Activated naive CD4-positive, alpha-beta T cell treated with anti-CD3 and anti-CD28 coated beads, Interleukin-2, amount 10 ng/mL, durations not matched to agents 7 days and 5 days (primary cell): ENCODE results near the gene TMEM179.

Experiments used
- CTCF ChIA-PET: fragments of 350-600 bp; sonication (Branson Sonifier 250); formaldehyde crosslinking; loops from one replicate; lab custom pipeline; 2021; ENCODE audit warnings: antibody characterized with exemption; lab: Charles Lee
- DNase-seq: peaks from one replicate; pipeline ENCODE4 v3.0.0-alpha.2; 2020
- H3K27ac Mint-ChIP-seq: one replicate; pipeline ENCODE4 v1.8.0; 2021; ENCODE audit warnings: mild to moderate bottlenecking, moderate library complexity, mixed read lengths
- H3K27me3 Mint-ChIP-seq: one replicate; pipeline ENCODE4 v1.8.0; 2021; ENCODE audit warnings: mild to moderate bottlenecking, mixed read lengths
- H3K36me3 Mint-ChIP-seq: one replicate; pipeline ENCODE4 v1.8.0; 2021; ENCODE audit warnings: mixed read lengths
- H3K4me1 Mint-ChIP-seq: one replicate; pipeline ENCODE4 v1.8.0; 2021; ENCODE audit warnings: mixed read lengths
- H3K4me3 Mint-ChIP-seq: one replicate; pipeline ENCODE4 v1.8.0; 2021; ENCODE audit warnings: mild to moderate bottlenecking, moderate library complexity, mixed read lengths
- H3K9me3 Mint-ChIP-seq: one replicate; pipeline ENCODE4 v1.8.0; 2021; ENCODE audit warnings: mixed read lengths

The TMEM179 gene

DNA sequence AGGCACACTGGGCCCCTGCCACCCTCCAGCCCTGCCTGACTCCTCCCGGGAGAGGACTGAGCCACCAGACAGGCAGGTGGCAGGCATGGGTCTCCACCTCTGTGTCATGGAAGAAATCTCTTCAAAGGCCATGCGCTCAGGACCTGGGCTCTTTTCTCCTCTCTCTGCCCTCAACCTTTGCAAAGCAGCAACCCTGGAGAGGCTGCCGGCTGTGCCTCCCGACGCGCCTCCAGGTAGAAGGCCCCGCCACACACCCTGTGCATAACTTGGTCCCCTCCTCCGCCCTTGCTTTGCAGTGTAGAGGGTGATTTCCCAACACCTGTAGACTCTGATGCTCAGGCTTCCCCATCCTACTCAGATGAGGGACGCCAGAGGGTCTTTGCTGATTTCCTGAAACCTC lies 28.2 kb upstream of the TMEM179 start:
- Mint-ChIP-seq H3K4me1 (no peaks in the 10 kb centered on the region), H3K4me3 (no peak overlapping the region), H3K27ac (no peak overlapping the region), H3K27me3 (peaks cover 10% of the 10 kb centered on the region), H3K9me3 (peaks cover 5% of the 10 kb centered on the region), H3K36me3 (no peaks in the 10 kb centered on the region)
- CTCF ChIA-PET: interaction anchor here (1.1 kb wide), 1 partner anchor 555 kb away, joined by 3 read pairs; no protein-coding TSS in a partner anchor
- DNase-seq: no peak

DNA sequence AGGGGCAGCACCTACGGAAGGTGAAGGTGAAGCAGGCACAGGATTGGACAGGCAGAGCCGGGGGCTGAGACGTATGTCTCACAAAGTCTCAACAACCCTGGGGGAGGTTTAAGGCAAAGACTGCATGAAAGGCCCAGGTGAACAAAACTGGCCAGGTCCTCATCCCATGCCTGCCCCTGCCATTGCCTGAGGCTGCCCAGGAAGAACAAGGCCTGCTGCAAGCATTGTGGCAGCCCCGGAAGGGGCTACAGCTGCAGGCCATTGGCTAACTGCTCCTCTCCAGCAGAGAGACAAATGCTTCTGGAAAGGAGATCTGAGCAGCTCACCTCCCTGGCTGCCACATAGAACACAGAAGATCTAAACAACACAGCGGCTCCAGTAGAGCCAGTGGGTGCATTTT lies 20.4 kb upstream of the TMEM179 start:
- CTCF ChIA-PET: interaction anchor here (0.7 kb wide), 1 partner anchor 10 kb away, joined by 3 read pairs; no protein-coding TSS in a partner anchor
- Mint-ChIP-seq H3K4me1 (no peaks in the 10 kb centered on the region), H3K27ac (no peak overlapping the region), H3K36me3 (no peaks in the 10 kb centered on the region), H3K4me3 (no peak overlapping the region), H3K27me3 (peaks cover 29% of the 10 kb centered on the region), H3K9me3 (peaks cover 10% of the 10 kb centered on the region)
- DNase-seq: no peak

DNA sequence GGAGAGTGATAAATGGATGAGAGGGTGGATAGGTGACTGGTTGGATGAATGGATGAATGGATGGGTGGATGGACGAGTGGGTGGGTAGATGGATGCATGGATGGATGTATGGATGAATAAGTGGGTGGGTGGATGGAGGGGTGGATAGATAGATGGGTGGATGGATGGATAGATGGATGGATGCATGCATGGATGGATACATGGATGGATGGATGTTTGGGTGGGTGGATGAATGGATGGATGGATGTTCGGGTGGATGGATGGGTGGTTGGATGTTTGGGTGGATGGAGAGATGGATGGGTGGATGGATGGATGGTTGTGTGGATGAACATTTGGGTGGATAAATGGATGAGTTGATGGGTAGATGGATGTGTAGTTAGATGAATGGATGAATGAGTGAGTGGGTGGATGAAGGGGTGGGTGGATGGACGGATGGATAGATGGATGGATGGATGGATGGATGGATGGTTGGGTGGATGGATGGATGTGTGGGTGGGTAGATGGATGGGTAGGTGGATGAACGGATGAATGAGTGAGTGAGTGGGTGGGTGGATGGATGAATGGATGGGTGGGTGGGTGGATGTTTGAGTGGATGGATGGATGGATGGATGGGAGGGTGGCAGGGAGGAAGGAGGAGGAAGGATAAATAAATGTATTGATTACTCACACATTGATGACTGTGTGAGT lies 9.7 kb upstream of the TMEM179 start:
- Mint-ChIP-seq H3K9me3 (no peaks in the 10 kb centered on the region), H3K27ac (no peak overlapping the region), H3K4me3 (no peak overlapping the region), H3K4me1 (no peaks in the 10 kb centered on the region), H3K36me3 (no peaks in the 10 kb centered on the region), H3K27me3 (peaks cover 53% of the 10 kb centered on the region)
- CTCF ChIA-PET: interaction anchor here (0.5 kb wide), 1 partner anchor 11 kb away, joined by 3 read pairs; no protein-coding TSS in a partner anchor
- no peak for DNase-seq

DNA sequence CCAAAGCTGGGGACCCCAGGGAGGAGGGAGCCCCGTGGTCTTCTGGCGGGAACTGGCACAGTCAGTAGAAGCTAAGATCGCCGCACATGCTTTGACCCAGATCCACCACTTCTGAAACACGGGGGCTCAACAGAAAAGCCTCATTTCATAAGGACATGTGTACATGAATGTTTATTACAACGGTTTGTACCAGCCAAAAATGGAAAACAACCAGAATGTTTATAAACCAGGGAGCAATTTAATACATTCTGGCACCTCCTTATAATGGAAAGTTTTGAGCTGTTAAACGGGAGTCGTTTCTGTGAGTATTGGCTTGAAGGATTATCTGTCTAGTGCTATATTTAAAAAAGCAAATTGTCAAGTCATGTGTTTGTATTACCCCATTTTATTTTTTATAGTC lies 7.3 kb upstream of the TMEM179 start:
- no peak for DNase-seq
- H3K27me3 Mint-ChIP-seq: peaks cover 44% of the 10 kb centered on the region
- H3K27ac Mint-ChIP-seq: no peak overlapping the region
- H3K4me1 Mint-ChIP-seq: no peaks in the 10 kb centered on the region
- CTCF ChIA-PET: no interaction called here
- no peaks in the 10 kb centered on the region for H3K9me3 Mint-ChIP-seq
- no peak overlapping the region for H3K4me3 Mint-ChIP-seq
- no peaks in the 10 kb centered on the region for H3K36me3 Mint-ChIP-seq

DNA sequence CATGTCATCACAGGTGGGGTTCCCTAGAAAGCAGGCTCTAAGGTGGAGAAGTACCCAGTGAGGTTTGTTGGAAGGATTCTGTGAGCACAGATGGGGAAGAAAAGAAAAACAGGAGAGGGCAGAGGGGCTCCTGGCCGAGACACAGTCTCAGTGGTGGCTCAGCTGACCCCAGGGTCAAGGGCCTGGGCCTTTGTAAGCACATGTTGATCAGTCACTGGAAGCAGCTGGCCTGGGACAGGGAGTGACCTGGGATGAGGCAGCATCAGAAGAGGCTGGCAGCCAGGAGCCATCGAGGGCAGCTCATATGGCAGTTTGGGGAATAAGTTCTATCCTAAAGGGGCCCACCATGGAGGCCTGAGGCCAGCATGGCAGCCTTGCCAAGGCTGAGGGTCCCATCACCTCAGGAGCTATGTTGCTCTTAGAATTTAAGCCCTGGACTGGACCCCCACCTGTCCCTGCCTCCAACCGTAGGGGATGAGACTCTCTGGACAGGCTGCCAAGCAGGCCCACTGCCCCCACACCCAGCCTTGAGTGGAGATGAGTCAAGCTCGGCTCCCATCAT lies 6.3 kb upstream of the TMEM179 start:
- Mint-ChIP-seq H3K4me3 (no peak overlapping the region), H3K4me1 (no peaks in the 10 kb centered on the region), H3K27ac (no peak overlapping the region), H3K27me3 (peaks cover 51% of the 10 kb centered on the region), H3K36me3 (no peaks in the 10 kb centered on the region), H3K9me3 (no peaks in the 10 kb centered on the region)
- DNase-seq: no peak
- CTCF ChIA-PET: no interaction called here

DNA sequence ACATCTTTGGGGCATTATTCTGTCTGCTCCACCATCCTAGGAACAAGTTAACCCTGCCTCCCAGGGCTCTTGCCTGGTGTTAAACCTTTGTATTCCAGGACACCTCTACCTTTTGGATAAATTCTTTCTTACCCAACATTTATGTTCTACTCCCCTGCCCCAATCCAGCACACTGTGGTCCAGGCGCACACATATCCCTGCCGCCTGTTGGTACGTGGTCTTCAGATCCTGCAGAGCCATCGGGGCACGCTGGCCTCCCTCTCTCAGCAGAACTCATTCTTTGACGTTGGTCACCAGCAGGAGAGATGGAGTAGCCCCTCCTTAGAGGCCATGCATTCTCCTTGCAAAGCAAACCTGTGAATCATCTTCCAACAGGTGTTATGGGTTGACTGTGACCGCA lies 5.1 kb upstream of the TMEM179 start:
- peaks cover 62% of the 10 kb centered on the region for H3K27me3 Mint-ChIP-seq
- no peaks in the 10 kb centered on the region for H3K36me3 Mint-ChIP-seq
- H3K4me3 Mint-ChIP-seq: no peak overlapping the region
- H3K27ac Mint-ChIP-seq: no peak overlapping the region
- no peaks in the 10 kb centered on the region for H3K9me3 Mint-ChIP-seq
- CTCF ChIA-PET: no interaction called here
- no peak for DNase-seq
- H3K4me1 Mint-ChIP-seq: no peaks in the 10 kb centered on the region

DNA sequence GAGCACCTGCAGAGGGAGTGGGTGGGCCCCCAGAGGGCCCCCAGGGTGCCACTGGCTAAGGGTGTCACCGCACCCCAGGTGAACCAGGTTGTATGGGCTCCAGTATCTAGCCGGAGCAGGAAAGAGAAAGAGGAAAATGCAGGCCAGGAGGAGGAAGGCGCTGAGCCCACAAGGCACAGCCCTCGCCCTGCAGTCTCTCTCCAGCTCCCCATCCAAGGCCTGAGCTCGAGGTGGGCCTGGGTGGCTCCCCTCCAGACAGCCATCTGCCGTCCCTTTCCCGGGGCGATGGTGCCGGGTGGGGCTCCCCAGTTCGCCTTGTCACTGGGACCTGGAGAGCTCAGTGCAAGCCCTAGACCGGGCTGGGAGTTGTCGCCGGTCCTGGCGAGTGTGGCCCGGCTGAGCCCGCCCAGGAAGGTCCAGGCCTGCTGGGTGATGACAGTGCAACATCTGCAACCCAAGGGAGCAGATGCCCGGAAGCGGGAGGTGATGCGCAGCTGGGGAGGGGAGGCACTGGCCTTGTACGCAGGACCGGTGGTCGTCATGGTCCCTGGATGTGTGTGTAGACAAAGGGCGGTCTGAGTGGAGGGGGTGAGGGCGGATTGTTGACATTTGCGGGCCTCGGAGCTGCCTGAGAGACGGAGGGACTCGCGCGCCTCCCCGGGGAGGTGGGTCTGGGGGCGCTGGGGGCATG lies 716 bp downstream of the TMEM179 start:
- Mint-ChIP-seq H3K36me3 (no peaks in the 10 kb centered on the region), H3K27ac (no peak overlapping the region), H3K4me3 (no peak overlapping the region), H3K27me3 (peaks cover 63% of the 10 kb centered on the region), H3K4me1 (peaks cover 3% of the 10 kb centered on the region), H3K9me3 (no peaks in the 10 kb centered on the region)
- peak; percentile 14 for DNase-seq
- CTCF ChIA-PET: no interaction called here

DNA sequence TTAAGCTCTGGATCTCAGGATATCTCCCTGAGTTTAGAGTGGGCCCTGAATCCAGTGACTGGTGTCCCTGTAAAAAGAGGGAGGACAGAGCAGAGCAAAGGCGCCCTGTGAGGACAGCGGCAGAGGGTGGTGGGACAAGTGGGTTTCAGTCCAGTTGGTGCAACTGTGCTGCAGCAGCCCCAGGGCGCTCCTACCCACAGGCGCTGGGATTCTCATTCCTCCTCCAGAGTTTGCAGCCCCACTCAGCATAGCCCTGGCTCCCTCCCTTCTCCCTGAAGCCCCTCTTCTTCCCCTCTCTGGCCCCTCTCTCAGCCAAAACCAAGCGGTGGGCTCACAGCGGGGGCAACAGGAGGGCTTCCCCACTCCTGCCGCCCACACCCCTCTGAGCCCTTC lies 1.6 kb downstream of the TMEM179 start:
- H3K27ac Mint-ChIP-seq: no peak overlapping the region
- peaks cover 59% of the 10 kb centered on the region for H3K27me3 Mint-ChIP-seq
- CTCF ChIA-PET: no interaction called here
- H3K36me3 Mint-ChIP-seq: no peaks in the 10 kb centered on the region
- peaks cover 3% of the 10 kb centered on the region for H3K4me1 Mint-ChIP-seq
- no peak overlapping the region for H3K4me3 Mint-ChIP-seq
- no peak for DNase-seq
- H3K9me3 Mint-ChIP-seq: no peaks in the 10 kb centered on the region

DNA sequence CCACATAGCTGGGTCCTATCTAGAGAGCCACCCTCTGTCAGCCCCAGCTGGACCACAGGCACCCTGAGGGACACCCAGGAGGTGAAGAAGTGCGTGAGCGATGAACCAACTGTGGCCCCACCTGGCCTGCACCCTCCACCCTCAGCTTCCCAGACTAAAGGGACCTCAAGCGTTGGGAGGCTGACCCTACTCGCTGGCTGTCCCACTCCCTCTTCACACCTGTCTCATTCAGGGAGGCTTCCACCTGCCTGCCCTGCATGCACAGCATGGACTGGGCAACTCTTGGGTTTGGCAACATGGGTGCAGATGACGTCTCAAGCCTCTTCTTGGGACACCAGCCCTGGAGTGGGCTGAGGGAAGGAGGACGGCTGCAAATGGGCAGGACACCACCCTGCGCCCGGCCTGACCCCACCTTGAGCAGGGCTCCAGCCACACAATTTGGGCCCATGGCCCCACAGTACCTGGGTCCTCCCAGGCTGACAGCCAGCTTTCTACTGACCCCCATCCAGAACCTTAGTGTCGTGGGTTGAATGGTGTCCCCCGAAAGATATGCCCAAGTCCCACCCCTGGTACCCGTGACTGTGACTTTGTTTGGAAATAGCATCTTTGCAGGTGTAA lies 2.1 kb downstream of the TMEM179 start:
- CTCF ChIA-PET: no interaction called here
- H3K27ac Mint-ChIP-seq: no peak overlapping the region
- no peaks in the 10 kb centered on the region for H3K9me3 Mint-ChIP-seq
- no peaks in the 10 kb centered on the region for H3K36me3 Mint-ChIP-seq
- H3K27me3 Mint-ChIP-seq: peaks cover 59% of the 10 kb centered on the region
- peaks cover 3% of the 10 kb centered on the region for H3K4me1 Mint-ChIP-seq
- no peak overlapping the region for H3K4me3 Mint-ChIP-seq
- no peak for DNase-seq

DNA sequence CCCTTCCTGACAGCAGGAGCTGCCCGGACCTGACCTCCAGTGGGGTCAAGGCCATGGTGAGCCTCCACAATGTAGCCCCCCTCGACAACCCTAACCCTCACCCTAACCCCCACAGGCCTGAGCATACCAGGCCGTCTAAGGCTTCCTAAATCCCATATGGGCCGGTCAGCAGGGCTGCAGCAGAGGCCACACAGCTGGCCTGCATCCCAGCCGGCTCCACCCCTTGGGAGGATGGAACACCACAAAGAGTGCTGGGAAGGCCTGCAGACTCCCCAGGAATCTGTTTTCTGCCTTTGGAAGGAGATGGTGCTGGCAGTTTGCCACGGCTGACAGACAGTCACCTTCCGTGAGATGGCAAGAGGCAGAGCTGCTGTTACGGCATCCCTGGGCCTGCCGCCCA lies 2.8 kb downstream of the TMEM179 start:
- H3K4me3 Mint-ChIP-seq: no peak overlapping the region
- H3K27ac Mint-ChIP-seq: no peak overlapping the region
- CTCF ChIA-PET: no interaction called here
- H3K36me3 Mint-ChIP-seq: no peaks in the 10 kb centered on the region
- peaks cover 3% of the 10 kb centered on the region for H3K4me1 Mint-ChIP-seq
- H3K9me3 Mint-ChIP-seq: no peaks in the 10 kb centered on the region
- peaks cover 59% of the 10 kb centered on the region for H3K27me3 Mint-ChIP-seq
- DNase-seq: no peak

DNA sequence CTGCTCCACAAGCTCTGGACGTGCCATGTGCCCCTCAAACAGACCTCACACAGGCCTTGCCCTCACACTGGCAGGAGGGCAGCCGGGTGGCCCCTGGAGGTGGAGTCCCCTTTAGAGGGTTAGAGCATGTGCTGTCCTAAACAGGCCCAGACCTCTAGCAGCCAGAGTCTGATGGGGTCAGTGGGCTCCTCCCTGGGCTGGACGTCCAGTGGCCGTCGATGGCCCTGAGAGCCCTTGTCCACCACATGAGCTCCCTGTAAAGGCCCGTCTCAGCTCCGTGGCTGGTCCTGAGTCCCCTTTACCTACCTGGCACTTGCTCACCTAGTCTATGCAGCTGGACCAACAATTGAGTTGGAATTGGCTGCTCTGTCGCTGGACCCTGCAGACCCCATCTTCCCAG lies 3.8 kb downstream of the TMEM179 start:
- Mint-ChIP-seq H3K36me3 (no peaks in the 10 kb centered on the region), H3K4me1 (peaks cover 3% of the 10 kb centered on the region), H3K9me3 (no peaks in the 10 kb centered on the region), H3K27ac (no peak overlapping the region), H3K27me3 (peaks cover 49% of the 10 kb centered on the region), H3K4me3 (no peak overlapping the region)
- no peak for DNase-seq
- CTCF ChIA-PET: no interaction called here

DNA sequence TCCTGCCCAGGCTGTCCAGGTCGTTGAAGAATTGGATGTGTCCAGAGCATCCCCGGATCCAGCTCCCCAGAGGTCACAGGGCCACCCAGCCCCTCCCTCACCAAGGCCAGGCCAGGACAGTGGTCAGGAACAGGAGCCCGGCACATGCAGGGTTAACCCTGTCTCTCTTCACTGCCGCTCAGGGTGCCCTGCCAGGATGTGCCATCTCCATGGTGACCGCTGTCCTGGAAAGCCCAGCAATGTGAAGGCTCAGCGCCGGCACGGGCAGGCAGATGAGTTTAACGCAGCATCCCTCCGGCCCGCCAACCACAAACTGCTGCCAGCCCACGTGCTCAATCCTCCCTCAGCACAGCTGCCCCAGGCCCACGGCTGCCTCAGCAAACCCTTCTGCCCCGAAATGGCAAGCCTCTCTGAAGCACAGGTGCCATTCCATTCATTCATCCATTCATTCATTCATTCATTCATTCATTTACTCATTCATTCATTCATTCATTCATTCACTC lies 4.4 kb downstream of the TMEM179 start:
- Mint-ChIP-seq H3K27me3 (peaks cover 43% of the 10 kb centered on the region), H3K27ac (no peak overlapping the region), H3K4me3 (no peak overlapping the region), H3K4me1 (peaks cover 3% of the 10 kb centered on the region), H3K36me3 (no peaks in the 10 kb centered on the region), H3K9me3 (no peaks in the 10 kb centered on the region)
- CTCF ChIA-PET: no interaction called here
- no peak for DNase-seq

DNA sequence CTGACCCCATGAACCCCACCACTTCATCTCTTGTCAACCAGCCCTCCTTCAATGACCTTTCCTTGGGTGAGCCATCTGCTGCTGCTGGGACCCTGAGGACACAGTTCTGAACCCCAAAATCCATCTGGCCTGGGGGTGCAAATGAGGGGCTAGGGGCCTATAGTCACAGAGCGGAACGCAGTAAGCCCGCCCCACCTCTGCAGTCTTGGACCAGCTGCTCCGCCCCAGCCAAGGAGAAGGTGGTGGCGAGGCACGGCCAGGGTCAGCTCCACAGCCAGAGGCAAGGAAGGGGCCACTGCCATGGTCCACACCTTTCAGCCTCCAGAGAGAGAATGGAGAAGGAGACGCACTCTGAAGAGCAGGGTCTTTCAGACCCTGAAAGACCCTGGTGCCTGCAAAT lies 5.1 kb downstream of the TMEM179 start:
- Mint-ChIP-seq H3K27me3 (peaks cover 36% of the 10 kb centered on the region), H3K4me3 (no peak overlapping the region), H3K9me3 (no peaks in the 10 kb centered on the region), H3K27ac (no peak overlapping the region), H3K4me1 (peaks cover 3% of the 10 kb centered on the region), H3K36me3 (no peaks in the 10 kb centered on the region)
- CTCF ChIA-PET: no interaction called here
- DNase-seq: no peak

DNA sequence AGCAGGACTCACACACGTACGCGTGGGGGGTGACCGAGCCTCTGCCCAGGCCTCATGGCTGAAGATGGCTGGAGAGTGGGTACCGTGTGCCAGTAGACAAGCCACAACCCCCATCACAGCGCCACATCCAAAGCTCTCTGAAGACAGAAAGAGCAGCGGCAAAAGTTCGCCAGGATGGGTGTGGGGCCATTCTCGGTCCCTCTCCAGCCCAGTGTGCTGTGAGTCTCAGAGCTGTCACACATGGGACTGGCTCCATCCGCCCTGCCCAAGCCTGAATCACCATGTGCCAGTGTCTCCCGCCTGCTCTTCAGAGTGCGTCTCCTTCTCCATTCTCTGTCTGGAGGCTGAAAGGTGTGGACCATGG lies 5.7 kb downstream of the TMEM179 start:
- CTCF ChIA-PET: no interaction called here
- H3K9me3 Mint-ChIP-seq: no peaks in the 10 kb centered on the region
- peaks cover 30% of the 10 kb centered on the region for H3K27me3 Mint-ChIP-seq
- no peak for DNase-seq
- H3K27ac Mint-ChIP-seq: no peak overlapping the region
- H3K4me1 Mint-ChIP-seq: peaks cover under 1% of the 10 kb centered on the region
- H3K36me3 Mint-ChIP-seq: no peaks in the 10 kb centered on the region
- H3K4me3 Mint-ChIP-seq: no peak overlapping the region
